Measurements from ENCODE around the gene YIF1A.

YIF1A gene, protein sequence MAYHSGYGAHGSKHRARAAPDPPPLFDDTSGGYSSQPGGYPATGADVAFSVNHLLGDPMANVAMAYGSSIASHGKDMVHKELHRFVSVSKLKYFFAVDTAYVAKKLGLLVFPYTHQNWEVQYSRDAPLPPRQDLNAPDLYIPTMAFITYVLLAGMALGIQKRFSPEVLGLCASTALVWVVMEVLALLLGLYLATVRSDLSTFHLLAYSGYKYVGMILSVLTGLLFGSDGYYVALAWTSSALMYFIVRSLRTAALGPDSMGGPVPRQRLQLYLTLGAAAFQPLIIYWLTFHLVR

DNA sequence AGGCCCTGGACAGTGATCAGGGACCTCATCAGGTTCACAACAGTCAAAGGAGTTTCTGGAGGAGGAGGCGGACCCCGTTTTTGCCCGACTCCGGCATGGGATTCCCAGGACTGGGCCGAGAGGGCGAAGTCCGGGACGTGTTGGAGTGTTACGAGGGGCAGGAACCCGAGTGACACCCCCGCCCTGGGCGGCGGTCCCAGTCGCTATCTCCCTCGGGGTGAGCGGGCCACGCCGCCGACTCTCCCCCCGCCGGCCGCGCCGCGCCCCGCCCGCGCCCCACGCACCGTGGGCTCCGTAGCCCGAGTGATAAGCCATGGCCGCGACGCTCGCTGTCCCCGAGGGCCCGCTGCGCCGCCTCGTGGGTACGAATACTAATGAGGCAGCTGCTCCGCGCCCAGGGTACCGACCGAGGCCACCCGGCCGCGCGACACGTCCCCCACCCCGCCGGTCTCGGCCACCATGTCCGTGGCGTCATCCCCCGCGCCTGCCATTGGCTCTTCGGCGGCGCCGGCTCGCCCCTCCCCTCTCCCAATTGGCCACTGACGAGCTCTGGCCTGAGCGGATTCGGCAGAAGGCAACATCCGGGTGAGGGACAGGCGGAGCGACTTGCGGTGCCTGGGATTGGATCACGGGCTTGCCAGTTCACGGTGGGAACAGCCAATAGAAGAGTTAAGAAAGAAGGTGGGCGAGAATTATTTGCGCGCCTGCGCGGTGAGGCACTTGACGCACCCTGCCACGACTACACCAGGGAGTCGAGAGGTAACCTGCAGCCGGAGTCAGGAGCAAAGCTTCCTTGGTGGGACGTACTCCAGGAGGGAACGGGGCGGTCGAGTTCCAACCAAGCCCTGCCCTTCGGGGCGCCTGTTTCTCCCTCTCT is at the start of gene YIF1A:
YIF1A (minus strand) TSS at position 473 of the 877 bp plus-strand sequence; CDS start at position 315, 158 bp downstream.
- peak; percentile 100 for DNase-seq (ENCODE audit: low spot score)
- in situ Hi-C loops (cut with MboI; ENCODE audit: low pct_unique_long_range_greater_than_20kb, low sequenced_read_pairs, unreplicated experiment), result no loop called here
- TF ChIP-seq, protein P1, sequence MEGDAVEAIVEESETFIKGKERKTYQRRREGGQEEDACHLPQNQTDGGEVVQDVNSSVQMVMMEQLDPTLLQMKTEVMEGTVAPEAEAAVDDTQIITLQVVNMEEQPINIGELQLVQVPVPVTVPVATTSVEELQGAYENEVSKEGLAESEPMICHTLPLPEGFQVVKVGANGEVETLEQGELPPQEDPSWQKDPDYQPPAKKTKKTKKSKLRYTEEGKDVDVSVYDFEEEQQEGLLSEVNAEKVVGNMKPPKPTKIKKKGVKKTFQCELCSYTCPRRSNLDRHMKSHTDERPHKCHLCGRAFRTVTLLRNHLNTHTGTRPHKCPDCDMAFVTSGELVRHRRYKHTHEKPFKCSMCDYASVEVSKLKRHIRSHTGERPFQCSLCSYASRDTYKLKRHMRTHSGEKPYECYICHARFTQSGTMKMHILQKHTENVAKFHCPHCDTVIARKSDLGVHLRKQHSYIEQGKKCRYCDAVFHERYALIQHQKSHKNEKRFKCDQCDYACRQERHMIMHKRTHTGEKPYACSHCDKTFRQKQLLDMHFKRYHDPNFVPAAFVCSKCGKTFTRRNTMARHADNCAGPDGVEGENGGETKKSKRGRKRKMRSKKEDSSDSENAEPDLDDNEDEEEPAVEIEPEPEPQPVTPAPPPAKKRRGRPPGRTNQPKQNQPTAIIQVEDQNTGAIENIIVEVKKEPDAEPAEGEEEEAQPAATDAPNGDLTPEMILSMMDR (IDR thresholded peaks at IDR 0.05; ENCODE audit: extremely low read depth, insufficient read depth, missing control alignments), result peak; percentile 4

DNA sequence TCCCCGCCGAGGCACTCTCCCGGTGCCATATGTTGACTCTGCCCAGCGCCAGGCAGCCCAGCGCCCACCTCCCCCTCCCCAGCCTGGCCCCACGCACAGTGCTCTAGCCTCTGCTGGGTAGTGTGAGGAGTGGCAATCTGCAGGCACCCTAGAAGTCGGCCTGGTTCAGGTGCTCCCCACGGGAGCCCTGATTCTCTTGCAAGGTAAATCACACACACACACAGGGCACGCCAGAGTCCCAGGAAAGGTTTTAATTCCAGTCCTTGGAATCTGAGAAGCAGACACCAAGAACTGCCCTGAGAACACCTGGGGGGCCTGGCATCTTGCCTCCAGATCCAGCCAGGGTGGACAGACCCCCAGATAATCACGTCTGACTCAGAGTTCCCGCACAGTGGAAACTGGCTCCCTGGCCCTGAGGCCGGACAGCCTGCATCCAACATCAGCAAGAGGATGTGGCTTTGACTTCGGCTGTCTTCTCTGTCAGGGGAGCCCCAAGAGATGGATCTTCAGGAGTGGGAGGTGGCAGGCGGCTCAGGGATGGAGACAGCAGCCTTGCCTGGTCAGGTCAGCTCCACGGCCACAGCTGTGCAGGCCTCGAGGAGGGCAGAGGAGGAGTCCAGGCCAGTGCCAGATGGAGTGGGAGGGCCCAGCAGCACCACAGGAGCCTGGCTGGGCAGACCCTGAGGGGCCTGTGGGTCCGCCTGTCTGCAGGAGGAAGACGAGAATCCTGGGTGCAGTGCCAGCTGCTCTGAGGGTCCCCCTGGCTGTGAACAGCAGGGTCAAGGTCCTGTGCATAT is 48.4 kb upstream of the YIF1A start:
- DNase-seq (ENCODE audit: low spot score), result no peak
- in situ Hi-C loops (cut with MboI; ENCODE audit: low pct_unique_long_range_greater_than_20kb, low sequenced_read_pairs, unreplicated experiment), result no loop called here
- TF ChIP-seq, protein P1 (IDR thresholded peaks at IDR 0.05; ENCODE audit: extremely low read depth, insufficient read depth, missing control alignments), result no peak

DNA sequence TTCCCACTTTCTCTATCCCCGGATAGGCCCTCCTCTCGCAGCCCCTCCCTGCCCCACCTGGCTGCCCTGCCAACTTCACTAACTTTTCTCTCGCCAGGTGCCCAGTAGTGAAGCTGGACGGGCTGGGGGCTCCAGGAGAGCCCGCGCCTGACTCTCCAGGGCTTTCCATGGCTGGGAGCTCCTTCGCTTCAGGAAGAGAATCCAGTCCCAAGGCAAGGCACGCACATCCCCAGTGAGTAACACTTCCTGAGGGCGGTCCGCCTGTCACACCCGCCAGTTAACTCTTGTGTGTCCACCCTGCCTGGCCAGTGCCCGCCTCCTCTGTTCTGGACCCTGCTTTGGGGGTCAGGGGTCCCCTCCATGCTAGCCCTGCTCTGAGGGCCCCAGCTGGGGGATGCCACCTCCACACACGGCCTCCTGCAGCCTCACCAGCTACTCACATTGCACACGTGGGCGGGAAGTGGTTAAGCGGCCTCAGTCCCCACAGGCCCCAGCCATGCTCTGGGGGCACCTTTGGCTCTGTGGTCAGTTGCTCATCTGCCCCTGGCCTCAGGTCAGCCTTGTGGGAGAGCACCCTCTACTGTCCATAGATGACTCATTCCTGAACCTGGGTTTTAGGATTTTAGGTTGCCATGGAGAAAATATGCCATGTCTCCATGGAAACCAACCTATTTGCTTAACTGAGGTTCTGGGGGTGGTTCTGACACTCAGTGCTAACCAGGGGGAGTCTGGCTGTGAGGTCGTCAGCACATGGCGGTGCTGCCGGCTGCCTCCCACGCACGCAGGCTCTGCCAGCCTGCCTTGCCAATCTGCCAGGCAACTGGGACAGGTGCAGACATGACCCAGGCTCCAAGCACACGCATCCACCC is 47.5 kb upstream of the YIF1A start, which contains the start of gene RIN1:
RIN1 (minus strand) TSS at position 201 of the 869 bp plus-strand sequence; CDS start at position 169, 32 bp downstream.
- TF ChIP-seq, protein P1 (IDR thresholded peaks at IDR 0.05; ENCODE audit: extremely low read depth, insufficient read depth, missing control alignments), result peak; percentile 42
- in situ Hi-C loops (cut with MboI; ENCODE audit: low pct_unique_long_range_greater_than_20kb, low sequenced_read_pairs, unreplicated experiment), result no loop called here
- DNase-seq (ENCODE audit: low spot score), result peak; percentile 87

DNA sequence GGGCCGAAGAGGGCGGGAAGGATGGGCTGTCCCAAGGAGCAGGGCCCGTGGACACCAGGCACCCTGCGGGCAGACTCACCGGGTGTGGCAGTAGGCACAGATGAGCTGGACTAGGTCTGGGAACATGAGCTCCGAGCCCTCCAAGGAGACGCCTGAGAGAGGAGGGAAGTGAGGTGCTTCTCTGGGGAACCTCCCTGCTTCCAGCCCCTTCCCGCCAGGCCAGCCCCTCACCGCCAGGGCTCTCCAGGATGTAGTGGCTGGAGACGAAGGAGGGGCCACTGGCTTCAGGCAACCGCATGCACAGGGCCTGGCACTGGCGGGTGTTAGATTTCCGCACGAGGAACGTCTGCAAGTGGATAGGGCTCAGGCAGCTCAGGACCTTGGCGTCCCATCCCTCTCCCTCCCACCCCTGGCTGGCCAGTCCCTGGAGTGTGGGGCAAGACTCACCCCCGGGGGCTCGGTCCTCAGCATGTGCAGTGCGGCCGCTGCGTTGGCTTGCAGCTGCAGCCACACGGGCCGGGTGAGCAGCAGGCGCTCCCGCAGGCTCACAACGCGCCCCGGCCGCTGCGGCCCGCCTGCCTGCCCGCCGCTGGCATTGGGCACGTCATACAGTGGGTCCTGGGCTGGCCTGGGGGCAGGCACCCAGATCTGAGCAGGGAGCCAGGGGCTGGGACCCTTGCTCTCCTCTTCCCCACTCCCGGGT is 46.7 kb upstream of the YIF1A start:
- TF ChIP-seq, protein P1 (IDR thresholded peaks at IDR 0.05; ENCODE audit: extremely low read depth, insufficient read depth, missing control alignments), result no peak
- DNase-seq (ENCODE audit: low spot score), result no peak
- in situ Hi-C loops (cut with MboI; ENCODE audit: low pct_unique_long_range_greater_than_20kb, low sequenced_read_pairs, unreplicated experiment), result no loop called here

DNA sequence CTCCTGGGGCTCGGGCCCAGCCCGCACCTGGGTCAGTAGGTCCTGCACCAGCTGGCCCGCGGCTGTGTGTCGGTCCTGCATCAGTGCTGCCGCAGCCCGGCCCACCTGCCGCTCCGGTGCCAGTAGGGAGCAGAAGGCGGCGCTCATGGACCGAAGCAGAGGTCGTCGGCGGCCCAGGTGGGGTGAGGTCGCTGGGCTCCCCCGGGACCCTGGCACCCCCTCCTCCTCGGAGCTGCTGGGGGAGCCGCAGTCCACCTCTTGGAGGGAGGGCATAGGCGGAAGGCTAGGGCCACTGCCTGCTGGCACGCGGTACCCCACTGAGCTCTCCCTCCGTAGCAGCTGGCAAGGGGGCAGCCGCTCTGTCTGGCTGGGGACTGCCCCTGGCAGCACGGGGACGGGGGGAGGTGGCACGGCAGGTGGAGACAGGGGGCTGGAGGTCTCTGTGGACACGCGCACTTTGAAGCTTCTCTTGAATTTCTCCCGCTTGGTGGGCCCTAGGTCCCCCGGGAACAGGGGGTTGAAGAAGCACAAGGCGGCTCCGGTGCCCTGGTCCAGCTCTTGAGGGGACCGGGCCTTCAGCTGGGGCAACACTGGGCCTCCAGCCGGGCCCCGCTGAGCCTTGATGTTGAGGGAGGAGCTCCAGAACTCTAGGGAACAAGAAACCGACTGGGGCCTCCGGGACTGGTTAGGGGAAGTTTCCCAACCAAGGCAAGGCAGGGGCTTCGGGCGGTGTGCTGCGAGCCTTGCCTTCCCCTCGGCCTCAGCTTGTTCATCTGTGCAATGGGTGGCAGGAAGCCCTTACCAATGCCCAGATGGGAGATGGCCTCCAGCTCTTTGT is 45.9 kb upstream of the YIF1A start:
- DNase-seq (ENCODE audit: low spot score), result no peak
- TF ChIP-seq, protein P1 (IDR thresholded peaks at IDR 0.05; ENCODE audit: extremely low read depth, insufficient read depth, missing control alignments), result no peak
- in situ Hi-C loops (cut with MboI; ENCODE audit: low pct_unique_long_range_greater_than_20kb, low sequenced_read_pairs, unreplicated experiment), result no loop called here

All from GM13977 (cell line).